Stomach (tissue), 4 donors: ENCODE measurements around the gene GBP6.

Experiments
- CTCF ChIP-seq, 7 experiments: fragments of 450-650 bp in 4 of 7; fragments of 200-600 bp in 3 of 7; sonication (generic) in 3 of 7; IDR thresholded peaks; one replicate each; pipeline ENCODE4 v1.5.1; 2016 to 2019; ENCODE audit warnings: antibody characterized with exemption in 7 of 7, control low read depth in 2 of 7, mild to moderate bottlenecking in 1 of 7
- EP300 ChIP-seq: sonication (generic); formaldehyde crosslinking; IDR thresholded peaks from one replicate; pipeline ENCODE4 v1.6.1; 2017; ENCODE audit warnings: antibody characterized with exemption
- POLR2A ChIP-seq, 4 donors: fragments of 450-650 bp; IDR thresholded peaks; one replicate each; pipeline ENCODE4 v1.6.1; 2016; ENCODE audit warnings: antibody characterized with exemption in 4 of 4, control low read depth in 2 of 4, mild to moderate bottlenecking in 1 of 4, moderate library complexity in 1 of 4
- POLR2AphosphoS5 ChIP-seq, 3 donors: sonication (generic); formaldehyde crosslinking; IDR thresholded peaks; one replicate each; pipeline ENCODE4 v1.6.1; 2016; ENCODE audit warnings: antibody characterized with exemption in 3 of 3

- TF ChIP-seq POLR2AphosphoS5 (IDR thresholded peaks at IDR 0.05) (no peak), EP300 (no peak), CTCF (IDR thresholded peaks at IDR 0.05) (no peak), POLR2A (IDR thresholded peaks at IDR 0.05) (no peak)
Observed at GRCh38 chr1:89382479-89382878, 18.6 kb downstream of the GBP6 start.
